Mesodermal cell (in vitro differentiated cells): ENCODE data around the gene AP2A2.

ENCODE experiments used
- H3K27ac ChIP-seq: 2 replicates; pipeline ENCODE4 v1.7.0; 2013; ENCODE audit warnings: mild to moderate bottlenecking, low read depth, low read length, moderate library complexity; ENCODE audit not compliant: severe bottlenecking
- H3K36me3 ChIP-seq: 2 replicates; pipeline ENCODE4 v1.7.1; 2013; ENCODE audit warnings: mild to moderate bottlenecking, low read length, moderate library complexity; ENCODE audit not compliant: control insufficient read depth, insufficient read depth
- H3K4me1 ChIP-seq: one replicate; pipeline ENCODE4 v1.7.1; 2013; ENCODE audit warnings: mild to moderate bottlenecking, low read length; ENCODE audit not compliant: insufficient read depth, control insufficient read depth, poor library complexity, severe bottlenecking
- H3K4me3 ChIP-seq: 2 replicates; pipeline ENCODE4 v1.7.0; 2013; ENCODE audit warnings: low read length, control low read depth, mild to moderate bottlenecking; ENCODE audit not compliant: insufficient read depth, poor library complexity, severe bottlenecking; ENCODE audit errors: extremely low read depth
- H3K9me3 ChIP-seq: 2 replicates; pipeline ENCODE4 v1.7.1; 2013; ENCODE audit warnings: mild to moderate bottlenecking, low read length, moderate library complexity; ENCODE audit not compliant: control insufficient read depth
- WGBS, 2 experiments: methylation state at CpG; one replicate each; pipeline ENCODE4 v1.1.5; 2013; ENCODE audit warnings: missing lambda C conversion rate in 2 of 2; ENCODE audit not compliant: insufficient coverage in 2 of 2; 5-methylcytosine and 5-hydroxymethylcytosine counted together

AP2A2 gene

DNA sequence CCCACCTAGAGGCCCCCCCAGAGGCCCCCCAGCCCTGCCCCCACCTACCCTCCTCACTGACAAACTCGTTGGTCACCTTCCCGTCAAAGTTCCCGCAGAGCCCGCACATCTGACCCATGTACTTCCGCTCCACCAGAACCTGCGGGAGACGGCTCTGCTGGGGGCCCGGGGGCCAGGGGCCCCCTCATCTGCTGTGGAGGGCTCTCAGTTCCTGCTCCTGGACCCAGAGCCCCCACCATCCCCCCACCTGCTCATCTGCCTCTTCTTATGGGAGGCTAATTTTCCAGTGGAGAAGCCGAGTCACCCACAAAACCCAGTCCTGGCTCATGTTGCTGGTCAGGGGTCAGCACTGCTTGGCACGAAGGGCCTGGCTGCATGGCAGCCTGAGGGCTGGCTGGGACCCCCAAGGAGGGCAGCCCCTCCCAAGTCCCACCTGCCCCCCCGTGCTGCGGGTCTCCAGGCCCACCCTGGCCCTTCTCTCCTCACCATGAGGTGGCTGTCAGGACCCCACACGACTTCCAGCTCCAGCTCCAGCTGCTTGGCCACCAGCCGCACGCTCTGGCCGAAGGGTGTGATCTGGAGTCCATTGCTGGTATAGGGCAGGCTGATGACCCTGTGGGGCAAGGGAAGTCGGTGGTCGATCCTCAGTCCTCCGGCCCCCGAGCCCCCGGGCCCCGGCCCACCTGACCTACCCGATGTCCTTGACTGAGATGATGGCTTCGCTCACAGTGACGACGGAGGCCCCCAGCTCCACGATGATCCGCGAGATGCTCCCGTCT lies 105.6 kb downstream of the AP2A2 start:
- Histone ChIP-seq H3K4me1 (no peaks in the 10 kb centered on the region), H3K9me3 (no peaks in the 10 kb centered on the region), H3K27ac (no peak overlapping the region), H3K36me3 (no peaks in the 10 kb centered on the region), H3K4me3 (no peak overlapping the region)
- WGBS, 2 experiments, result 96% methylated on average over 22 to 27 of the region's 30 CpGs

DNA sequence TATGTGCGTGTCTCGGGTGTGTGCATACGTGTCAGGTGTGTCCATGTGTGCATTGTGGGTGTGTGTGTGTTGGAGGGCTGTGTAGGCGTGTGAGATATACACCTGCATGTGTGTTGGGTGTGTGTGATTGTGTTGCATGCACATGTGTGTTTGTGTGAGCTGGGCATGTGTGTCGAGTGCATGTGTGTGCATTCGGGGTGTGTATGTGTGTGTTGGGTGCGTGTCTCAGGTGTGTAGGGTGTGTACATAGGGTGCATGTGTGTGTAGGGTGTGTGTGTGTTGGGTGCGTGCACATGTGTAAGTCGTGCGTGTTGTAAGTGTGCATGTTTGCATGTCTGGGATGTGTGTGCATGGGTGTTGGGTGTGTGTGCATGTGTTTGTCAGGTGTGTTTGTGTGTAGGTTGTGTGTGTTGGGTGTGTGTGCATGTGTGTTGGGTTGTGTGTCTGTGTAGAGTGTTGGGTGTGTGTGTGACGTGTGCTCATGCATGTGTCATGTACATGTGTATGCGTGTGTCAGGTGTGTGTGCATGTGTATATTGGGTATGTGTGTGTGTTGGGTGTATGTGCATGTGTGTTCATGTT lies 106.7 kb downstream of the AP2A2 start:
- 86 to 97% methylated on average over 9 to 12 of the region's 12 CpGs for WGBS, 2 experiments

DNA sequence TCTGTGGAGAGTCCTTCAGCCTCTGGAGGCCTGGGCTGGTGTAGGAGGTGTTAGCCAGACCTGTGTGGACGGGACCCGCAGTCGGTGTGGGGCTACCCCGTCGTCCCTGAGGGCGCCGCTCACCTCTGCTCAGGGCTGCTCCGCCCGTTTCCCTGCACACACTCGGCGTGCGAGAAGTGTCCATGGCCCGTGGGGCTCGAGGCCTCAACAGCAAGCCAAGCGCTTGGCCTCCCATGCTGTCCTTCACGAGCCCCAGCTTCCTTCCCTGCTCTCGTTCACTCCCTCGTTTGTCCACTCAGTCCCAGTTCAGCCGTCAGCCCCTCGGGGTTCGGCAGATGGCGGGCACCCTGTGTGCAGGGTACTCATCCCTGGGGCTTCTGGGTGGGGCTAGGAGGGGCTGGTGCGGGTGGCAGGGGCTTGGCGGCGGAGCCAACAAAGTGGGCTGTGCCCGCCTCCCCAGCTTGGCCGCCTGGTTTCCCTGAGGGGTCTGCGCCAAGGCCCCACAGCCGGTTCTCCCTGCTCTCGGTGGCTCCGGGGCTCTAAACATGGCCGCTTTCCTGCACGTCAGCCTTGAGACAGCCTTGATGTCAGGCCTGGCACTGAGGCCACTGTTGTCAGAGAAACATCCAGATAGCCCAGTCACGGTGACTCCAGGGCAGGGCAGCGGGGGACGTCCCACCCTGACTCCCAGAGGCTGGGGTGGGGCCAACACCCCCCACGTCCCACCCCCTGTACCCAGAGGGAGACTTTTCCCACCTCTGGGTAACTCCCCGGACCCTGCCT lies 107.5 kb downstream of the AP2A2 start:
- no peak overlapping the region for H3K4me3 ChIP-seq
- no peak overlapping the region for H3K27ac ChIP-seq
- H3K4me1 ChIP-seq, result no peaks in the 10 kb centered on the region
- no peaks in the 10 kb centered on the region for H3K9me3 ChIP-seq
- 89 to 94% methylated on average over 24 to 36 of the region's 38 CpGs for WGBS, 2 experiments
- H3K36me3 ChIP-seq, result no peaks in the 10 kb centered on the region

More for the DNA sequence above, 106.7 kb downstream of the AP2A2 start:
- no peak overlapping the region for H3K27ac ChIP-seq
- H3K9me3 ChIP-seq, result no peaks in the 10 kb centered on the region
- no peaks in the 10 kb centered on the region for H3K36me3 ChIP-seq
- H3K4me3 ChIP-seq, result no peak overlapping the region
- H3K4me1 ChIP-seq, result no peaks in the 10 kb centered on the region

DNA sequence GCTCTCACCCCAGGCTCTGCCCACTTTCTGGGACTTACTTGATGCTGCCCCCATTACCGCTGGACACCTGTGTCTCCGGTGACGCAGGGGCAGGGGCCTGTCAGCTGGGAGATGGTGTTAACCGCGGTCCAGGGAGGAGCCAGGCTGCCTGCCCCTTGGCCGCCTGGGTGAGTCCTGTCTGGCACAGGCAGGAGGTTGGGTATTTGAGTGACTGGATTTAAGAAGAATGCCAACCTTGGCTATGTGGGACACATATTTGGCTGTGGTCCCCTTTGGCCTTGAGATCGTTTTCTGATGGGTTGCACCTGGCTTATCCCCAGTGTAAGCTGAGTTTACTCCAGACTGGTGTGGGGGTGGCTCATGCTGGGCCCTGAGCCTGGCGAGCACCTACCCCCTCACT lies 108.3 kb downstream of the AP2A2 start:
- 92 to 96% methylated on average over 2 to 8 of the region's 8 CpGs for WGBS, 2 experiments
- Histone ChIP-seq H3K9me3 (no peaks in the 10 kb centered on the region), H3K4me1 (no peaks in the 10 kb centered on the region), H3K36me3 (no peaks in the 10 kb centered on the region), H3K4me3 (no peak overlapping the region), H3K27ac (no peak overlapping the region)

DNA sequence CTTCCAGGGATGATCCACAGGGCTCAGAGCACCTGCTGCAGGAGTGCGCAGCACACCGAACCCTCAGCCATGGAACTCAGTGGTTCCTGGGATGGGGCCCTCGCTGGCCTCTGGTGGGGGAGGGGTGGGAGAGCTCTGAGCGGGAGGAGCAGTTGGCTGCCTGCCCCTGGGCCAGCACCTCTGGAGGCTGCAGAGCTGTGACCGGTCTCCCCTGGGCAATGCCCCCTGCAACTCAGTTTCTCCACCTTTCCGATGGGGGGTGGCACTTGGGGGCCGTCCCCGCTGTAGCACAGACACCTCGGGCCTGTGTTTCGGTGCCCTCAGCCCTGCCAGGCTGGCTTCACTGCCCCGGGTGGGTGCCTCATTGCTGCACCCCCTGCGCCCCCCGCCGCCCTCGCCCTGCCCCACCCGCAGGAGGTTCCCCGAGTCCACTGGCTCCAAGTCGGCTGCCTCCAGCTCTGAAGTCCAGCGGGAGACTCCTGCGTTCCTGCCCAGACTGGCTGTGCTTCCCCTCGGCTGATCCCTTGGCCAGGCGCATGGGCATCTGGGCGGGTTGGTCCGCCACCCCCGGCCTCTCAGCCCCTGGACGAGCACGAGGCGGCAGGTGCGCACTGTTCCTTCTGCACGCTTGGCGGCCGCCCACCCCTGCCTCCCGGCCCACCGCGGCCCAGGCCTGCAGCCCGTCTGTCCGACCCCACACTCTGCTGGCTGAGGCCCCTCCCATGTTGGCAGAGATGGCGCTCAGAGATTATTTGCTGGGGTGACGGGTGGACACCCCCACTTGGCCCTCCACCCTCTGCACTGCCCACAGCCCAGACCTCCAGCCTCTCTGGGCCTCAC lies 109.0 kb downstream of the AP2A2 start:
- 90% methylated on average over 35 to 38 of the region's 39 CpGs for WGBS, 2 experiments
- no peak overlapping the region for H3K27ac ChIP-seq
- no peak overlapping the region for H3K4me3 ChIP-seq
- no peaks in the 10 kb centered on the region for H3K4me1 ChIP-seq
- H3K9me3 ChIP-seq, result no peaks in the 10 kb centered on the region
- no peaks in the 10 kb centered on the region for H3K36me3 ChIP-seq

DNA sequence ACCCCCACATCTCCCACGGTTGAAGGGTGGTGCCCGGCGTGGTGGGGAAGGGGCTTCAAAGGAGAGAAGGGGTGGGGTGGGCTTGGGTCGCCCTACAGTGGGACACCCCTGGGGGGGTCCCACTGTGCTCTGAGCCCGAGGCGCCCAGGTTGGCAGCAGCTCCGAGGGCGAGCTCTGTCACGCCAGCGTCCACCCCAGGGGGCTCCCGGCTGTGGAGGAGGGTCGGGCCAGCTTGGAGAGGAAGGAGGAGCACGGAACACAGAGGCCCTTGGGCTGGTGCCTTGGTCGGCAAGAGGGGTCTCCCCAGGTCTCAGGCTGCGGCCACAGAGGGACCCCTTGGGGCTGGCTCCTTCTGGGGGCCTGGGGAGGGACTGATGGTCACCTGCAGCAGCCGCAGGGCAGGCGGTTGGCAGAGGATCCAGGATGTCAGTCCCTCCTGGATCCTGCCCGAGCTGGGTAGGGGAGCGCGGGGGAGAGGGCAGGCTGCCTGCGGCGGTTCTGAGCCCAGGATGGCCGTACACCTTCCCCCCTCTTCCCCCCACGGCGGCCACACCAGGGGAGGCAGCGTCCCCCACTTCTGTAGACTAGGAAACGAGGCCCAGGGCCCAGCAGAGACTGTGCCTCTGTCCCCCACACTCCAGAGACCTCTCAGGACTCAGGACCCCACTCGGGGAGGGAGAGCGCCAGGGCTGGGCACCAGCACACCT lies 110.1 kb downstream of the AP2A2 start:
- no peaks in the 10 kb centered on the region for H3K4me1 ChIP-seq
- no peak overlapping the region for H3K4me3 ChIP-seq
- H3K27ac ChIP-seq, result no peak overlapping the region
- H3K9me3 ChIP-seq, result no peaks in the 10 kb centered on the region
- no peaks in the 10 kb centered on the region for H3K36me3 ChIP-seq
- WGBS, 2 experiments, result 91% methylated on average over 23 to 26 of the region's 29 CpGs

DNA sequence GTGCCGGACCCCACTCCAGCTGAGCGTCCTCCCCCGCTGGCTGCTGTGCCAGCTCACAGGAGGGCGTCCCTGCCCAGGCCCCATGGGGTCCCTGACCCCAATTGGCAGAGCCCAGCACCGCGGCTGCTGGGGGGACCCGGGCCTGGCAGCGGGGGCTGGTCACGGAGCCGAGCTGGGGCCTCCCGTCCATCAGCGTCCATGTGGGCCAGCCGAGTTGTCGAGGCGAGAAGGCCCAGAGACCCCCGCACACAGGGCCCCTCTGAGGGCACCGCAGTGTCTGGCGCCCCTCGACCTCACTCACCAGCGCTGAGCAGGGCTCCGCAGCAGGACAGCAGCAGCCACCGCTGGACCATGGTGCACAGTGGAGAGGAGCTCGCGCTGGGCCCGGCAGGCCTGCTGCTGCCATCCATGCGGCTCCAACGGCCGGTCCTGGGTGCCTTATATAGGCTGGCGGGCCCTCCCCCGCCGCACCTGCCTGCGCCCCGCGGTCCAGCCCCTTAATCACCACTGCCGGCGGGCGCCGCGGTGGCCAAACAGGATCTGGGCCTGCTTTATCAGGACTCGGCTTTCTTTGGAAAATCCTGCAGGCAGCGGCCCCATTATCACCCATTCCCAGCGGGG lies 110.7 kb downstream of the AP2A2 start, which contains the start of gene MUC6:
Gene MUC6 (minus strand): TSS at position 416 of the 621 bp plus-strand sequence. CDS start 63 bp downstream, at position 353.
- 91 to 92% methylated on average over 42 of the region's 42 CpGs for WGBS, 2 experiments
- Histone ChIP-seq H3K9me3 (no peaks in the 10 kb centered on the region), H3K4me3 (no peak within 1 kb of the TSS), H3K36me3 (no peaks in the 10 kb centered on the region), H3K4me1 (no peaks in the 10 kb centered on the region), H3K27ac (no peak within 1 kb of the TSS)

DNA sequence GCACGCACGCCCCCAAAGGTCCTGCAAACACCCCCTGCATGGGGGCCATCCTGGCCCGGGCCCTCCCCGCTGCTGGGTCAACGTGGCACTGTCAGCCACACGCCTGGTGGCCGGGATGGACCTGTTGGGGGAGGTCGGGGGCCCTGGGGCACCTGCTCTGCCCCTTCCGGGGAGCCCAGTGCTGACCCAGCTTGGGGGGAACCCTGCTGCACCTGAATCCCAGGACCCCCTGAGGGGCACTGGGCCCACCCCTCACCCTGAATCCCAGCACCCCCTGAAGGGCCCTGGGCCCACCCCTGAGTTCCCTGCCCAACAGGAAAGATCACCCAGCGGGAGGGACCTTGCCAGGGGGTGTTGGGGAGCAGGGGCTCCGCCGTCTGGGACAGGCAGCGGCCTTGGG lies 111.3 kb downstream of the AP2A2 start:
- Histone ChIP-seq H3K27ac (no peak overlapping the region), H3K4me1 (no peaks in the 10 kb centered on the region), H3K4me3 (no peak overlapping the region), H3K9me3 (no peaks in the 10 kb centered on the region), H3K36me3 (no peaks in the 10 kb centered on the region)
- 90% methylated on average over 10 to 13 of the region's 13 CpGs for WGBS, 2 experiments

DNA sequence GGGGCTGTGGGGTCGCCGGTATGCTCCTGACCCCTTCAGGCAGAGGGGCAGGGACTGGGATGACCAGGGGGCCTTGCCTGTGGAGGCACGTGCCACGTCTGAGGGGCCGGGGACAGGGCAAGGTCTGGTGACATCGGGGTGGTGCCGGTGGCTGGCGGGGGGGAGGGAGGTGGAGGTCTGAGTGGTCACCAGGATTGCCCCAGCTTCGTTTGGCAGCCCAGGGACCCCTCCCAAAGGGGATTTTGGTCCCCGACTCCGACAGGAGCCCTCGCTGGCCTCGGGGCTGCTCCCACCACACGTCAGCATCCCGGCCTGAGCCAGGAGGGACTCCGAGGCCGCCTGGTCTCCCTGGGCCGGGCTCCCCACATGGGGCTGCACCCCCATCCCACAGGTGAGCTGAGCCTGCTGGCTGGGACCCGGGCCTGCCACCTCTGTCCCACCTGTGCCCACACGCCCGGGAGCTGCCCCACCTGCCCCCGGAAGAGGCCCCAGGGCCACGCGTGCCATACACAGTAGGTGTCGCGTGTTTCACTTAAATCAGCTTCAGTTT lies 111.9 kb downstream of the AP2A2 start:
- Histone ChIP-seq H3K4me1 (no peaks in the 10 kb centered on the region), H3K9me3 (no peaks in the 10 kb centered on the region), H3K36me3 (no peaks in the 10 kb centered on the region), H3K27ac (no peak overlapping the region), H3K4me3 (no peak overlapping the region)
- WGBS, 2 experiments, result 86 to 93% methylated on average over 24 to 25 of the region's 26 CpGs
